Hepatocyte (in vitro differentiated cells): Measurements from ENCODE around the gene CCDC12. TPM values are rescaled to one million over a fixed set of nuclear protein-coding genes. Genes with fewer than 3 reads are reported as not detected.

Source experiments
- DNase-seq: peaks from one replicate; pipeline ENCODE4 v3.0.0-alpha.2; 2016; ENCODE audit warnings: low spot score
- H2AFZ ChIP-seq: fragments of 200-600 bp; sonication (generic); 2 replicates; pipeline ENCODE4 v1.6.0; 2016; ENCODE audit warnings: antibody characterized with exemption, mild to moderate bottlenecking
- H3K27ac ChIP-seq: fragments of 200-600 bp; sonication (generic); 2 replicates; pipeline ENCODE4 v1.5.1; 2016; ENCODE audit warnings: mild to moderate bottlenecking
- H3K27me3 ChIP-seq: fragments of 200-600 bp; sonication (generic); 2 replicates; pipeline ENCODE4 v1.6.1; 2016
- H3K36me3 ChIP-seq: fragments of 200-600 bp; sonication (generic); replicated peaks from 2 replicates; pipeline ENCODE4 v1.5.1; 2016; ENCODE audit warnings: low read depth; ENCODE audit not compliant: insufficient read depth
- H3K4me1 ChIP-seq: fragments of 200-600 bp; sonication (generic); 2 replicates; pipeline ENCODE4 v1.5.1; 2016; ENCODE audit warnings: mild to moderate bottlenecking, moderate library complexity; ENCODE audit not compliant: insufficient read depth
- H3K4me2 ChIP-seq: fragments of 200-600 bp; sonication (generic); 2 replicates; pipeline ENCODE4 v1.6.0; 2016
- H3K4me3 ChIP-seq: fragments of 200-600 bp; sonication (generic); 2 replicates; pipeline ENCODE4 v1.5.1; 2016; ENCODE audit warnings: mild to moderate bottlenecking
- H3K79me2 ChIP-seq: fragments of 200-600 bp; sonication (generic); 2 replicates; pipeline ENCODE4 v1.6.0; 2017; ENCODE audit warnings: mild to moderate bottlenecking
- H3K9me2 ChIP-seq: fragments of 200-600 bp; sonication (generic); replicated peaks from 2 replicates; pipeline ENCODE4 v1.6.0; 2017; ENCODE audit warnings: mild to moderate bottlenecking; ENCODE audit not compliant: insufficient read depth
- H3K9me3 ChIP-seq: fragments of 200-600 bp; sonication (generic); 2 replicates; pipeline ENCODE4 v1.5.1; 2016; ENCODE audit warnings: low read depth, mild to moderate bottlenecking
- H4K20me1 ChIP-seq: fragments of 200-600 bp; sonication (generic); 2 replicates; pipeline ENCODE4 v1.6.0; 2016; ENCODE audit warnings: mild to moderate bottlenecking; ENCODE audit not compliant: insufficient read depth, poor library complexity, severe bottlenecking
- CTCF ChIP-seq: fragments of 200-600 bp; sonication (generic); IDR thresholded peaks from 2 replicates; pipeline ENCODE4 v1.5.1; 2016; ENCODE audit warnings: antibody characterized with exemption, mild to moderate bottlenecking; ENCODE audit not compliant: poor library complexity
- EZH2 ChIP-seq: fragments of 200-600 bp; sonication (generic); IDR thresholded peaks from 2 replicates; pipeline ENCODE4 v1.6.1; 2016; ENCODE audit warnings: antibody characterized with exemption, mild to moderate bottlenecking, borderline replicate concordance
- EZH2phosphoT487 ChIP-seq: fragments of 200-600 bp; sonication (generic); IDR thresholded peaks from one replicate; pipeline ENCODE4 v1.6.1; 2018; ENCODE audit warnings: antibody characterized with exemption, mild to moderate bottlenecking, low read depth, moderate library complexity; ENCODE audit not compliant: unreplicated experiment, severe bottlenecking
- WGBS: methylation state at CpG from one replicate; pipeline ENCODE4 v1.1.6; 2016; ENCODE audit warnings: low lambda C conversion rate; ENCODE audit errors: missing lambda C conversion rate; 5-methylcytosine and 5-hydroxymethylcytosine counted together
- polyA plus RNA-seq: library from polyadenylated mRNA; unstranded; fragments of >200 nt; fragmentation: Nextera tagmentation; extraction: Ambion mirVana; gene quantifications from 2 replicates; pipeline ENCODE4 v1.2.1, GENCODE V29; 2016
- total RNA-seq: library from RNA; depleted of rRNA; stranded (reverse); fragments of >200 nt; gene quantifications from 2 replicates; pipeline ENCODE4 v1.2.3, GENCODE V29; 2014

Gene CCDC12
- total and polyA plus RNA-seq, 2 experiments from 2014 or later = 41.1 to 78.4 TPM

GRCh38 chr3:46970391-46971091 is 6.0 kb downstream of the CCDC12 start:
- no peaks in the 10 kb centered on the region for H3K36me3 ChIP-seq
- H3K4me2 ChIP-seq = peak overlapping the region; percentile 43
- WGBS = 48% methylated on average over 3 of the region's 3 CpGs
- no peak overlapping the region for H2AFZ ChIP-seq
- H3K79me2 ChIP-seq = peaks cover 98% of the 10 kb centered on the region
- H4K20me1 ChIP-seq = peaks cover 74% of the 10 kb centered on the region
- H3K9me3 ChIP-seq = no peaks in the 10 kb centered on the region
- no peaks in the 10 kb centered on the region for H3K27me3 ChIP-seq
- no peak for TF ChIP-seq EZH2phosphoT487
- no peak for TF ChIP-seq CTCF
- TF ChIP-seq EZH2 = no peak
- peak; percentile 46 for DNase-seq
- peaks cover 61% of the 10 kb centered on the region for H3K4me1 ChIP-seq
- no peak overlapping the region for H3K4me3 ChIP-seq
- peak overlapping the region; percentile 11 for H3K27ac ChIP-seq
- H3K9me2 ChIP-seq = no peaks in the 10 kb centered on the region

GRCh38 chr3:46968783-46969428 is 7.6 kb downstream of the CCDC12 start:
- Histone ChIP-seq H4K20me1 (peaks cover 67% of the 10 kb centered on the region), H3K4me2 (no peak overlapping the region), H3K4me1 (peaks cover 57% of the 10 kb centered on the region), H2AFZ (no peak overlapping the region), H3K27me3 (no peaks in the 10 kb centered on the region), H3K9me3 (no peaks in the 10 kb centered on the region), H3K4me3 (no peak overlapping the region), H3K79me2 (peaks cover 93% of the 10 kb centered on the region), H3K36me3 (no peaks in the 10 kb centered on the region), H3K27ac (no peak overlapping the region), H3K9me2 (no peaks in the 10 kb centered on the region)
- WGBS = 81% methylated on average over 9 of the region's 9 CpGs
- no peak for DNase-seq
- TF ChIP-seq EZH2 (no peak), CTCF (no peak), EZH2phosphoT487 (no peak)

- H3K27me3 ChIP-seq = no peaks in the 10 kb centered on the region
- TF ChIP-seq EZH2phosphoT487 (no peak), CTCF (no peak), EZH2 (no peak)
- peak overlapping the region; percentile 67 for H3K4me2 ChIP-seq
- peaks cover 54% of the 10 kb centered on the region for H3K4me1 ChIP-seq
- no peak overlapping the region for H2AFZ ChIP-seq
- H3K79me2 ChIP-seq = peaks cover 89% of the 10 kb centered on the region
- no peaks in the 10 kb centered on the region for H3K9me3 ChIP-seq
- H4K20me1 ChIP-seq = peaks cover 64% of the 10 kb centered on the region
- no peak overlapping the region for H3K4me3 ChIP-seq
- no peaks in the 10 kb centered on the region for H3K36me3 ChIP-seq
- H3K9me2 ChIP-seq = no peaks in the 10 kb centered on the region
- 71% methylated on average over 5 of the region's 5 CpGs for WGBS
- H3K27ac ChIP-seq = peak overlapping the region; percentile 78
- no peak for DNase-seq
These were observed 9.7 kb downstream of the CCDC12 start for GRCh38 chr3:46966811-46967210.
